ENCODE results near the gene TSPAN9. TPM values are rescaled to one million over a fixed set of nuclear protein-coding genes. Genes with fewer than 3 reads are reported as not detected.

TSPAN9 gene
- total RNA-seq, 1 donor from 2014 or later, result 30.4 TPM

DNA sequence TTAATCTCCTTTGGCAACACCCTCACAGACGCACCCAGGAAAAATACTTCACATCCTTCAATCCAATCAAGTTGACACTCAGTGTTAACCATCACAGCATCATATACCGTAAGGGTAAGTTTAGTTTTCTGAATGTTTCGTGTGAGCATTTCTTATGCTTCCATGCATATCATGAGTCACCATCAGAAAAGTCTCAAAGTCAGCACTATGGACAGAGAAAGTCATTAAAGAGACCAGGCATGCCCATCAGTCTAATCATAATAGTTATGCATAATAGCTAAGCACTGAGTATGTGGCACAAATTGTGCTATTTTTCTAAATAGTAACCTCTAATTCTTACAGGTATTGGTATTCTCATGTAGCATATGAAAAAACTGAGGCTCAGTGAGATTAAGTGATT lies 255.0 kb downstream of the TSPAN9 start:
- Mint-ChIP-seq H3K9me3 (ENCODE audit: low read depth) (no peaks in the 10 kb centered on the region), H3K27me3 (peaks cover 35% of the 10 kb centered on the region), H3K36me3 (ENCODE audit: insufficient read depth) (no peaks in the 10 kb centered on the region), H3K4me1 (ENCODE audit: low read depth) (no peaks in the 10 kb centered on the region), H3K4me3 (ENCODE audit: low read depth) (no peak overlapping the region), H3K27ac (no peak overlapping the region)
- DNase-seq (ENCODE audit: low spot score, unreplicated experiment), result no peak
- TF ChIP-seq, protein P1, sequence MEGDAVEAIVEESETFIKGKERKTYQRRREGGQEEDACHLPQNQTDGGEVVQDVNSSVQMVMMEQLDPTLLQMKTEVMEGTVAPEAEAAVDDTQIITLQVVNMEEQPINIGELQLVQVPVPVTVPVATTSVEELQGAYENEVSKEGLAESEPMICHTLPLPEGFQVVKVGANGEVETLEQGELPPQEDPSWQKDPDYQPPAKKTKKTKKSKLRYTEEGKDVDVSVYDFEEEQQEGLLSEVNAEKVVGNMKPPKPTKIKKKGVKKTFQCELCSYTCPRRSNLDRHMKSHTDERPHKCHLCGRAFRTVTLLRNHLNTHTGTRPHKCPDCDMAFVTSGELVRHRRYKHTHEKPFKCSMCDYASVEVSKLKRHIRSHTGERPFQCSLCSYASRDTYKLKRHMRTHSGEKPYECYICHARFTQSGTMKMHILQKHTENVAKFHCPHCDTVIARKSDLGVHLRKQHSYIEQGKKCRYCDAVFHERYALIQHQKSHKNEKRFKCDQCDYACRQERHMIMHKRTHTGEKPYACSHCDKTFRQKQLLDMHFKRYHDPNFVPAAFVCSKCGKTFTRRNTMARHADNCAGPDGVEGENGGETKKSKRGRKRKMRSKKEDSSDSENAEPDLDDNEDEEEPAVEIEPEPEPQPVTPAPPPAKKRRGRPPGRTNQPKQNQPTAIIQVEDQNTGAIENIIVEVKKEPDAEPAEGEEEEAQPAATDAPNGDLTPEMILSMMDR (IDR thresholded peaks at IDR 0.05; ENCODE audit: unreplicated experiment), result no peak

GRCh38 chr12:3333583-3333982 lies 256.4 kb downstream of the TSPAN9 start:
- H3K4me1 Mint-ChIP-seq (ENCODE audit: low read depth), result peaks cover 2% of the 10 kb centered on the region
- H3K4me3 Mint-ChIP-seq (ENCODE audit: low read depth), result no peak overlapping the region
- no peak for DNase-seq (ENCODE audit: low spot score, unreplicated experiment)
- peaks cover 30% of the 10 kb centered on the region for H3K27me3 Mint-ChIP-seq
- H3K36me3 Mint-ChIP-seq (ENCODE audit: insufficient read depth), result no peaks in the 10 kb centered on the region
- H3K27ac Mint-ChIP-seq, result no peak overlapping the region
- TF ChIP-seq, protein P1 (IDR thresholded peaks at IDR 0.05; ENCODE audit: unreplicated experiment), result peak; percentile 42
- no peaks in the 10 kb centered on the region for H3K9me3 Mint-ChIP-seq (ENCODE audit: low read depth)

GRCh38 chr12:3333991-3334391 lies 256.8 kb downstream of the TSPAN9 start:
- H3K27me3 Mint-ChIP-seq, result peaks cover 28% of the 10 kb centered on the region
- H3K4me3 Mint-ChIP-seq (ENCODE audit: low read depth), result no peak overlapping the region
- TF ChIP-seq, protein P1 (IDR thresholded peaks at IDR 0.05; ENCODE audit: unreplicated experiment), result peak; percentile 6
- H3K4me1 Mint-ChIP-seq (ENCODE audit: low read depth), result peaks cover 2% of the 10 kb centered on the region
- H3K9me3 Mint-ChIP-seq (ENCODE audit: low read depth), result no peaks in the 10 kb centered on the region
- H3K27ac Mint-ChIP-seq, result no peak overlapping the region
- H3K36me3 Mint-ChIP-seq (ENCODE audit: insufficient read depth), result no peaks in the 10 kb centered on the region
- DNase-seq (ENCODE audit: low spot score, unreplicated experiment), result no peak

DNA sequence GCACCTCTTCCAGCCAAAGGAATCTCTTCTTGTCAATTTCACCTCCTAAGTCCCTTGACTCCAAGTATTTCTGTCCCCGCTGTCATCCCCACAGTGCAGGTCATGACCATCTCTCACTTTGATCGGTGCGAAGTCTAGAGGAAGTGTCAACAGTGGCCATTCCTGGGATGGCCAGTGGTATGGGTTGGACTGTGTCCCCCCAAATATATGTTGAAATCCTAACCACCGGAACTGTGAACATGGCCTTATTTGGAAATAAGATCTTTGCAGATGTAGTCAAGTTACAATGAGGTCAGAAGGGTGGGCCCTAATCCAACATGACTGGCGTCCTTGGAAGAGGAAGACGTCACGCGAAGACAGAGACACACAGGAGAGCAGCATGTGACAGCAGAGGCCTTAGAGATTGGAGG lies 257.9 kb downstream of the TSPAN9 start:
- TF ChIP-seq, protein P1 (IDR thresholded peaks at IDR 0.05; ENCODE audit: unreplicated experiment), result no peak
- DNase-seq (ENCODE audit: low spot score, unreplicated experiment), result no peak
- no peaks in the 10 kb centered on the region for H3K36me3 Mint-ChIP-seq (ENCODE audit: insufficient read depth)
- peaks cover 2% of the 10 kb centered on the region for H3K4me1 Mint-ChIP-seq (ENCODE audit: low read depth)
- peaks cover 21% of the 10 kb centered on the region for H3K27me3 Mint-ChIP-seq
- no peak overlapping the region for H3K27ac Mint-ChIP-seq
- H3K9me3 Mint-ChIP-seq (ENCODE audit: low read depth), result no peaks in the 10 kb centered on the region
- no peak overlapping the region for H3K4me3 Mint-ChIP-seq (ENCODE audit: low read depth)

Other genes with a start within 250 kb of the TSPAN9 start
- not detected in 2 replicates for gene NRIP2, start 242.3 kb upstream of the TSPAN9 start, total RNA-seq
- not detected in 2 replicates for gene TEX52, start 220.3 kb upstream of the TSPAN9 start, total RNA-seq
- gene FOXM1, start 200.2 kb upstream of the TSPAN9 start, total RNA-seq, result 80.8 and 92.2 TPM in 2 replicates
- 54.3 and 57.7 TPM in 2 replicates for gene RHNO1, start 200.2 kb upstream of the TSPAN9 start, total RNA-seq
- gene TULP3, start 186.5 kb upstream of the TSPAN9 start, total RNA-seq, result 31.3 and 35.1 TPM in 2 replicates
- 19.7 and 24.5 TPM in 2 replicates for gene TEAD4, start 118.0 kb upstream of the TSPAN9 start, total RNA-seq